ENCODE results near the gene SYCN. TPM values are rescaled to one million over a fixed set of nuclear protein-coding genes. Genes with fewer than 3 reads are reported as not detected.

The SYCN gene
- total RNA-seq, 6 donors from 2014 or later = 0.83 to 1.3 TPM; not detected in 4

- Histone ChIP-seq H3K36me3 (peaks cover 0 to 4% (median 2%) of the 10 kb centered on the region in 4 donors), H3K27me3 (no peaks in the 10 kb centered on the region), H3K27ac (peak overlapping the region in 3 of 4 donors; percentile 10 to 74 (median 33)), H3K4me1 (peaks cover 77 to 100% (median 95%) of the 10 kb centered on the region in 4 donors), H3K4me3 (no peak overlapping the region), H3K9me3 (no peaks in the 10 kb centered on the region)
- 85 to 88% methylated on average over 8 to 10 of the region's 12 CpGs for WGBS, 2 donors
- TF ChIP-seq POLR2AphosphoS5 (IDR thresholded peaks at IDR 0.05) (no peak), EP300 (IDR thresholded peaks at IDR 0.05) (no peak), POLR2A (IDR thresholded peaks at IDR 0.05) (no peak), CTCF (IDR thresholded peaks at IDR 0.05) (no peak)
- DNase-seq (no peak), ATAC-seq (ENCODE audit: low FRiP score in 2 of 2) (no peak)
Measured at GRCh38 chr19:39158646-39159260, 45.3 kb downstream of the SYCN start.

- Histone ChIP-seq H3K9me3 (no peaks in the 10 kb centered on the region), H3K4me3 (no peak overlapping the region), H3K27me3 (no peaks in the 10 kb centered on the region), H3K27ac (no peak overlapping the region), H3K4me1 (peaks cover 73 to 96% (median 89%) of the 10 kb centered on the region in 4 donors), H3K36me3 (peaks cover 0 to 4% (median 2%) of the 10 kb centered on the region in 4 donors)
- DNase-seq = no peak
- no peak for TF ChIP-seq POLR2A (IDR thresholded peaks at IDR 0.05)
- no peak for TF ChIP-seq EP300 (IDR thresholded peaks at IDR 0.05)
- TF ChIP-seq CTCF (IDR thresholded peaks at IDR 0.05) = no peak
- ATAC-seq (ENCODE audit: low FRiP score in 2 of 2) = no peak
- 86 to 92% methylated on average over 15 of the region's 15 CpGs for WGBS, 2 donors
Measured at GRCh38 chr19:39157997-39158389, 46.1 kb downstream of the SYCN start.

GRCh38 chr19:39157275-39157996 lies 46.6 kb downstream of the SYCN start:
- Histone ChIP-seq H3K9me3 (no peaks in the 10 kb centered on the region), H3K4me3 (peak overlapping the region in 1 of 4 donors; percentile 20), H3K27ac (peak overlapping the region in 2 of 4 donors; percentile 58 to 65), H3K27me3 (no peaks in the 10 kb centered on the region), H3K36me3 (peaks cover 0 to 4% (median 2%) of the 10 kb centered on the region in 4 donors), H3K4me1 (peaks cover 73 to 90% (median 84%) of the 10 kb centered on the region in 4 donors)
- WGBS, 2 donors = 50 to 61% methylated on average over 10 to 23 of the region's 23 CpGs
- ATAC-seq (ENCODE audit: low FRiP score in 2 of 2) (no peak), DNase-seq (no peak)
- TF ChIP-seq CTCF (IDR thresholded peaks at IDR 0.05) (no peak), POLR2AphosphoS5 (IDR thresholded peaks at IDR 0.05) (no peak), EP300 (IDR thresholded peaks at IDR 0.05) (no peak), POLR2A (IDR thresholded peaks at IDR 0.05) (no peak)

- Histone ChIP-seq H3K36me3 (peaks cover 0 to 4% (median 2%) of the 10 kb centered on the region in 4 donors), H3K4me1 (peaks cover 73 to 82% (median 78%) of the 10 kb centered on the region in 4 donors), H3K27ac (peak overlapping the region in 3 of 4 donors; percentile 49 to 65 (median 58)), H3K27me3 (no peaks in the 10 kb centered on the region), H3K4me3 (peak overlapping the region in 1 of 4 donors; percentile 20), H3K9me3 (no peaks in the 10 kb centered on the region)
- WGBS, 2 donors = 45 to 53% methylated on average over 8 to 17 of the region's 24 CpGs
- TF ChIP-seq CTCF (IDR thresholded peaks at IDR 0.05) (no peak), EP300 (IDR thresholded peaks at IDR 0.05) (no peak), POLR2A (IDR thresholded peaks at IDR 0.05) (no peak), POLR2AphosphoS5 (IDR thresholded peaks at IDR 0.05) (no peak)
- DNase-seq (peak in 1 of 2 donors; percentile 33), ATAC-seq (ENCODE audit: low FRiP score in 2 of 2) (peak; percentile 12 to 39)
Measured at GRCh38 chr19:39156326-39157230, 47.5 kb downstream of the SYCN start.

All from upper lobe of left lung (tissue), 6 donors.